IPS-NIHi11 (cell line): Measurements from ENCODE around the gene CFAP61.
"Not testable (repeated sequence)": the region's sequence is repeated elsewhere in the genome, so short reads cannot be mapped to it uniquely, and the experiment has no call there.

Experiments used
- DNase-seq: peaks from one replicate; pipeline ENCODE4 v3.0.0; 2012; ENCODE audit warnings: mixed read lengths, low spot score

CFAP61 gene

GRCh38 chr20:20235681-20236080, 183.3 kb downstream of the CFAP61 start:
- no peak for DNase-seq

- DNase-seq, result peak; percentile 76
Measured at GRCh38 chr20:20237093-20237959, 185.0 kb downstream of the CFAP61 start.

- no peak for DNase-seq
Measured at GRCh38 chr20:20241976-20242375, 189.6 kb downstream of the CFAP61 start.

GRCh38 chr20:20244384-20244783, 192.1 kb downstream of the CFAP61 start:
- not testable (repeated sequence) for DNase-seq

- no peak for DNase-seq
Measured at GRCh38 chr20:20246996-20247633, 194.8 kb downstream of the CFAP61 start.

GRCh38 chr20:20248620-20249200, 196.4 kb downstream of the CFAP61 start:
- DNase-seq, result no peak

- no peak for DNase-seq
Measured at GRCh38 chr20:20251317-20251716, 199.0 kb downstream of the CFAP61 start.

GRCh38 chr20:20251836-20252235, 199.5 kb downstream of the CFAP61 start:
- DNase-seq, result no peak

GRCh38 chr20:20253039-20253743, 200.9 kb downstream of the CFAP61 start:
- DNase-seq, result no peak

GRCh38 chr20:20253744-20254330, 201.5 kb downstream of the CFAP61 start:
- DNase-seq, result no peak

- DNase-seq, result no peak
Measured at GRCh38 chr20:20255099-20255498, 202.8 kb downstream of the CFAP61 start.

GRCh38 chr20:20259533-20259932, 207.2 kb downstream of the CFAP61 start:
- DNase-seq, result no peak

GRCh38 chr20:20261159-20261558, 208.8 kb downstream of the CFAP61 start:
- no peak for DNase-seq

GRCh38 chr20:20265210-20265609, 212.9 kb downstream of the CFAP61 start:
- DNase-seq, result no peak

- no peak for DNase-seq
Measured at GRCh38 chr20:20266552-20266951, 214.2 kb downstream of the CFAP61 start.

GRCh38 chr20:20267685-20268370, 215.5 kb downstream of the CFAP61 start:
- peak; percentile 31 for DNase-seq

- no peak for DNase-seq
Measured at GRCh38 chr20:20271271-20271670, 218.9 kb downstream of the CFAP61 start.

- no peak for DNase-seq
Measured at GRCh38 chr20:20272686-20273085, 220.4 kb downstream of the CFAP61 start.

- no peak for DNase-seq
Measured at GRCh38 chr20:20273286-20273685, 221.0 kb downstream of the CFAP61 start.

- no peak for DNase-seq
Measured at GRCh38 chr20:20274821-20275220, 222.5 kb downstream of the CFAP61 start.

- no peak for DNase-seq
Measured at GRCh38 chr20:20275636-20276035, 223.3 kb downstream of the CFAP61 start.
